IMR-90 (cell line): ENCODE data around the gene SERPINB2. TPM values are rescaled to one million over a fixed set of nuclear protein-coding genes. Genes with fewer than 3 reads are reported as not detected.

ENCODE experiments used
- ATAC-seq: fragments of 200-7000 bp; cut with Tn5 transposase; 2 replicates; pipeline ENCODE4 v1.9.1; 2020; ENCODE audit warnings: low read depth, mild to moderate bottlenecking, moderate library complexity
- BruUV-seq: library from RNA; stranded (reverse); fragments of 400-500 nt; replicated peaks from 2 replicates; lab custom pipeline; 2021; lab: Mats Ljungman, UMichigan
- CTCF ChIA-PET: fragments of 300-600 bp; formaldehyde crosslinking; extraction: SDS; loops from one replicate; lab custom pipeline; 2021; ENCODE audit warnings: antibody characterized with exemption; lab: Yijun Ruan, JAX
- POLR2A ChIA-PET: fragments of 300-600 bp; sonication (Branson Sonifier 250); formaldehyde crosslinking; loops from one replicate; lab custom pipeline; 2022; ENCODE audit warnings: antibody characterized with exemption; ENCODE audit not compliant: unreplicated experiment; lab: Charles Lee
- DNase-seq: peaks from one replicate; pipeline ENCODE4 v3.0.0; 2013
- H2AFZ ChIP-seq: replicated peaks from 2 replicates; pipeline ENCODE3; 2013; ENCODE audit warnings: low read length, mild to moderate bottlenecking; ENCODE audit not compliant: poor library complexity
- H2AK5ac ChIP-seq: 2 replicates; pipeline ENCODE4 v1.6.1; 2013; ENCODE audit warnings: low read depth, low read length, inconsistent platforms
- H2AK9ac ChIP-seq: replicated peaks from 2 replicates; pipeline ENCODE3; 2013; ENCODE audit warnings: mild to moderate bottlenecking, low read depth, low read length, moderate library complexity; ENCODE audit not compliant: poor library complexity
- H2BK120ac ChIP-seq: 2 replicates; pipeline ENCODE4 v1.6.1; 2013; ENCODE audit warnings: low read depth, low read length, inconsistent platforms
- H2BK15ac ChIP-seq: 3 replicates; pipeline ENCODE4 v1.6.1; 2013; ENCODE audit warnings: low read depth, low read length, inconsistent platforms
- H2BK20ac ChIP-seq: 2 replicates; pipeline ENCODE4 v1.6.1; 2013; ENCODE audit warnings: low read depth, mild to moderate bottlenecking, inconsistent platforms, low read length, moderate library complexity
- H2BK5ac ChIP-seq: 2 replicates; pipeline ENCODE4 v1.6.1; 2013; ENCODE audit warnings: mild to moderate bottlenecking, low read depth, low read length, inconsistent platforms; ENCODE audit not compliant: poor library complexity, severe bottlenecking
- H3K14ac ChIP-seq: replicated peaks from 2 replicates; pipeline ENCODE4 v1.6.1; 2013; ENCODE audit warnings: low read depth, low read length, inconsistent platforms
- H3K18ac ChIP-seq: 2 replicates; pipeline ENCODE4 v1.6.1; 2013; ENCODE audit warnings: low read depth, low read length, control low read depth
- H3K23ac ChIP-seq: 2 replicates; pipeline ENCODE4 v1.6.1; 2013; ENCODE audit warnings: low read depth, low read length, inconsistent platforms
- H3K27ac ChIP-seq: 2 replicates; pipeline ENCODE4 v1.5.1; 2013; ENCODE audit warnings: mild to moderate bottlenecking, control low read depth, low read length; ENCODE audit not compliant: insufficient read depth
- H3K27me3 ChIP-seq: 2 replicates; pipeline ENCODE4 v1.6.1; 2013; ENCODE audit warnings: low read length; ENCODE audit not compliant: control insufficient read depth, insufficient read depth
- H3K36me3 ChIP-seq: 2 replicates; pipeline ENCODE4 v1.6.1; 2013; ENCODE audit warnings: low read length, mixed read lengths; ENCODE audit not compliant: control insufficient read depth, insufficient read depth
- H3K4ac ChIP-seq: 2 replicates; pipeline ENCODE4 v1.6.1; 2013; ENCODE audit warnings: low read depth, low read length, inconsistent platforms
- H3K4me1 ChIP-seq: 2 replicates; pipeline ENCODE4 v1.6.1; 2013; ENCODE audit warnings: low read length, mixed read lengths; ENCODE audit not compliant: control insufficient read depth, insufficient read depth
- H3K4me2 ChIP-seq: 2 replicates; pipeline ENCODE4 v1.6.1; 2013; ENCODE audit warnings: low read depth, mild to moderate bottlenecking, control low read depth, low read length, moderate library complexity
- H3K4me3 ChIP-seq: 2 replicates; pipeline ENCODE4 v1.5.1; 2013; ENCODE audit warnings: low read depth, mild to moderate bottlenecking, control low read depth, low read length, moderate library complexity; ENCODE audit not compliant: insufficient read depth
- H3K56ac ChIP-seq: 2 replicates; pipeline ENCODE4 v1.6.1; 2013; ENCODE audit warnings: low read length, inconsistent platforms; ENCODE audit not compliant: insufficient read depth; ENCODE audit errors: extremely low read depth
- H3K79me1 ChIP-seq, 2 experiments: 2 replicates each; pipeline ENCODE4 v1.6.1; 2013; ENCODE audit warnings: low read length in 2 of 2, inconsistent platforms in 1 of 2, low read depth in 1 of 2
- H3K9ac ChIP-seq: 2 replicates; pipeline ENCODE4 v1.6.1; 2013; ENCODE audit warnings: low read depth, low read length, control low read depth
- H3K9me1 ChIP-seq: 2 replicates; pipeline ENCODE4 v1.6.1; 2013; ENCODE audit warnings: low read length, inconsistent platforms; ENCODE audit not compliant: insufficient read depth
- H3K9me3 ChIP-seq: 2 replicates; pipeline ENCODE4 v1.6.1; 2013; ENCODE audit warnings: low read length; ENCODE audit not compliant: control insufficient read depth, insufficient read depth
- H4K20me1 ChIP-seq: 2 replicates; pipeline ENCODE4 v1.6.1; 2013; ENCODE audit warnings: low read length, inconsistent platforms; ENCODE audit not compliant: insufficient read depth
- H4K5ac ChIP-seq: 2 replicates; pipeline ENCODE4 v1.6.1; 2013; ENCODE audit warnings: mild to moderate bottlenecking, low read depth, low read length, control low read depth
- H4K8ac ChIP-seq, 2 experiments: 2 replicates each; pipeline ENCODE4 v1.6.1; 2013; ENCODE audit warnings: low read depth in 2 of 2, low read length in 2 of 2, control low read depth in 1 of 2, inconsistent platforms in 1 of 2
- H4K91ac ChIP-seq: 2 replicates; pipeline ENCODE4 v1.6.1; 2013; ENCODE audit warnings: low read depth, low read length, inconsistent platforms; ENCODE audit not compliant: insufficient read depth
- BHLHE40 ChIP-seq: fragments of 150-350 bp; IDR thresholded peaks from 2 replicates; pipeline ENCODE4 v1.6.1; 2016; ENCODE audit warnings: mild to moderate bottlenecking, low read depth, low read length
- WGBS, 2 experiments: methylation state at CpG; one replicate each; pipeline versions ENCODE4 v1.1.5 to v1.1.7; 2013; ENCODE audit warnings: missing lambda C conversion rate in 2 of 2; ENCODE audit not compliant: insufficient read length in 1 of 2; ENCODE audit errors: extremely low coverage in 2 of 2; 5-methylcytosine and 5-hydroxymethylcytosine counted together
- dilution Hi-C: fragments of 300-500 bp; cut with HindIII; formaldehyde crosslinking; loops from one replicate; pipeline ENCODE4 v1.14.3; 2018; ENCODE audit warnings: low sequenced_read_pairs; ENCODE audit not compliant: unreplicated experiment
- in situ Hi-C: fragments of 300-500 bp; cut with MboI; formaldehyde crosslinking; loops from 3 replicates; pipeline ENCODE4 v1.14.3; 2019; ENCODE audit warnings: low sequenced_read_pairs, inconsistent platforms, mixed read lengths
- intact Hi-C: fragments of 100-400 bp; cut with micrococcal nuclease; formaldehyde crosslinking; loops from 2 replicates; pipeline ENCODE4 v1.10.0; 2022
- polyA plus RNA-seq, 3 experiments: library from polyadenylated mRNA; depleted of rRNA; stranded (reverse); fragments of >200 nt; gene quantifications; 2 replicates each; pipeline ENCODE4 v1.2.3, GENCODE V29; 2012; ENCODE audit warnings: low replicate concordance in 1 of 3
- total RNA-seq: library from RNA; depleted of rRNA; stranded (reverse); fragments of >200 nt; gene quantifications from 2 replicates; pipeline ENCODE4 v1.2.3, GENCODE V29; 2012; rRNA removed
- TF ChIP-seq, protein P1 (sequence below): fragments of 150-350 bp; IDR thresholded peaks from 2 replicates; pipeline ENCODE4 v1.6.1; 2016; ENCODE audit warnings: low read depth, mild to moderate bottlenecking, low read length, moderate library complexity, borderline replicate concordance
- TF ChIP-seq, protein P2 (sequence below): conservative IDR thresholded peaks from 2 replicates; pipeline ENCODE4 v1.5.1; 2012; ENCODE audit warnings: mild to moderate bottlenecking, low read depth, low read length, improper control_type of control experiment

The SERPINB2 gene
- total and polyA plus RNA-seq, 2 of the 4 experiments (the other 2 are of a cell fraction), result 32.1 to 43.0 TPM

DNA sequence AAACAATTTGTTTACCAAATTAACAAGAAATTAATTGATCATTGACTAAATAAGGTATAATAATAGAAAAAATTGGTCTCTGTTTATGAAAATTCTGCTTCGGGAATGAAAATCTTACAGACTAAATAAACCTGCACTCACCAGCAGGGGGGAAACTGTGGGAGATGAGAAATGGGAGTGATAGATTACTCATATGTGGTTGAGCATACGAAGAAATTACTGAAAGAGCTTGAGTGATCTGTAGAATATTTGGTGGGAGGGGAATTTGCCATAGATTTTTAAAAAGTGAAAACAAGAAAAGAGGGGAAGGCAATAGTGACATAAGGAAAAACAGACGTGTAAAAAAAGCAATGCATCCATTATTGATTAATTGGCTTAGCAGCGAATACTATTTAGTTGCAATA lies 63.8 kb downstream of the SERPINB2 start:
- intact Hi-C loops (no loop called here), in situ Hi-C loops (no loop called here), dilution Hi-C loops (no loop called here)
- Histone ChIP-seq H3K27ac (no peak overlapping the region), H3K56ac (no peak overlapping the region), H4K5ac (no peak overlapping the region), H2AFZ (no peak overlapping the region), H2BK15ac (no peak overlapping the region), H3K79me1 (no peaks in the 10 kb centered on the region), H4K20me1 (no peaks in the 10 kb centered on the region), H3K9ac (no peak overlapping the region), H3K18ac (no peak overlapping the region), H3K9me1 (no peaks in the 10 kb centered on the region), H3K27me3 (peaks cover 10% of the 10 kb centered on the region), H3K9me3 (no peaks in the 10 kb centered on the region), H3K36me3 (no peaks in the 10 kb centered on the region), H3K4me1 (no peaks in the 10 kb centered on the region), H3K4me3 (no peak overlapping the region), H2BK20ac (no peak overlapping the region), H3K4ac (no peak overlapping the region), H3K14ac (no peak overlapping the region), H2BK5ac (no peak overlapping the region), H4K91ac (no peak overlapping the region), H2AK9ac (no peak overlapping the region), H4K8ac (no peak overlapping the region), H3K23ac (no peak overlapping the region), H3K4me2 (no peak overlapping the region), H2AK5ac (no peak overlapping the region), H2BK120ac (no peak overlapping the region)
- WGBS, 2 experiments, result 0% methylated on average over 1 of the region's 4 CpGs; no CpG with 5 or more reads in 1 of the 2 experiments
- TF ChIP-seq, protein P1, sequence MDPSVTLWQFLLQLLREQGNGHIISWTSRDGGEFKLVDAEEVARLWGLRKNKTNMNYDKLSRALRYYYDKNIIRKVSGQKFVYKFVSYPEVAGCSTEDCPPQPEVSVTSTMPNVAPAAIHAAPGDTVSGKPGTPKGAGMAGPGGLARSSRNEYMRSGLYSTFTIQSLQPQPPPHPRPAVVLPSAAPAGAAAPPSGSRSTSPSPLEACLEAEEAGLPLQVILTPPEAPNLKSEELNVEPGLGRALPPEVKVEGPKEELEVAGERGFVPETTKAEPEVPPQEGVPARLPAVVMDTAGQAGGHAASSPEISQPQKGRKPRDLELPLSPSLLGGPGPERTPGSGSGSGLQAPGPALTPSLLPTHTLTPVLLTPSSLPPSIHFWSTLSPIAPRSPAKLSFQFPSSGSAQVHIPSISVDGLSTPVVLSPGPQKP, result no peak
- TF ChIP-seq BHLHE40, result no peak
- TF ChIP-seq, protein P2, sequence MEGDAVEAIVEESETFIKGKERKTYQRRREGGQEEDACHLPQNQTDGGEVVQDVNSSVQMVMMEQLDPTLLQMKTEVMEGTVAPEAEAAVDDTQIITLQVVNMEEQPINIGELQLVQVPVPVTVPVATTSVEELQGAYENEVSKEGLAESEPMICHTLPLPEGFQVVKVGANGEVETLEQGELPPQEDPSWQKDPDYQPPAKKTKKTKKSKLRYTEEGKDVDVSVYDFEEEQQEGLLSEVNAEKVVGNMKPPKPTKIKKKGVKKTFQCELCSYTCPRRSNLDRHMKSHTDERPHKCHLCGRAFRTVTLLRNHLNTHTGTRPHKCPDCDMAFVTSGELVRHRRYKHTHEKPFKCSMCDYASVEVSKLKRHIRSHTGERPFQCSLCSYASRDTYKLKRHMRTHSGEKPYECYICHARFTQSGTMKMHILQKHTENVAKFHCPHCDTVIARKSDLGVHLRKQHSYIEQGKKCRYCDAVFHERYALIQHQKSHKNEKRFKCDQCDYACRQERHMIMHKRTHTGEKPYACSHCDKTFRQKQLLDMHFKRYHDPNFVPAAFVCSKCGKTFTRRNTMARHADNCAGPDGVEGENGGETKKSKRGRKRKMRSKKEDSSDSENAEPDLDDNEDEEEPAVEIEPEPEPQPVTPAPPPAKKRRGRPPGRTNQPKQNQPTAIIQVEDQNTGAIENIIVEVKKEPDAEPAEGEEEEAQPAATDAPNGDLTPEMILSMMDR, result peak; percentile 27; the same call in 1 of the 2 replicates
- ChIA-PET POLR2A (interaction anchor here (1.0 kb wide), 1 partner anchor 19 kb away, joined by 3 read pairs; no protein-coding TSS in a partner anchor), CTCF (no interaction called here)
- DNase-seq (peak; percentile 34), ATAC-seq (no peak)
- no TSS peak for BruUV-seq

Other genes with a start within 250 kb of the SERPINB2 start
- not detected in 2 replicates for gene SERPINB4, start 243.4 kb upstream of the SERPINB2 start, total RNA-seq
- gene SERPINB4, start 243.4 kb upstream of the SERPINB2 start, polyA plus RNA-seq (2012; rRNA removed), result not detected in 2 replicates
- not detected in 2 replicates for gene SERPINB3, start 225.8 kb upstream of the SERPINB2 start, total RNA-seq
- gene SERPINB3, start 225.8 kb upstream of the SERPINB2 start, polyA plus RNA-seq (2012; rRNA removed), result not detected in 2 replicates
- gene SERPINB11, start 184.7 kb upstream of the SERPINB2 start, total RNA-seq, result 0.18 TPM in 1 of 2 replicates, not detected in the other
- gene SERPINB11, start 184.7 kb upstream of the SERPINB2 start, polyA plus RNA-seq (2012; rRNA removed), result 0.12 TPM in 1 of 2 replicates, not detected in the other
- 100 and 120 TPM in 2 replicates for gene SERPINB7, start 112.3 kb upstream of the SERPINB2 start, total RNA-seq
- gene SERPINB7, start 112.3 kb upstream of the SERPINB2 start, polyA plus RNA-seq (2012; rRNA removed), result 76.5 and 79.9 TPM in 2 replicates
- not detected in 2 replicates for gene SERPINB10, start 20.3 kb downstream of the SERPINB2 start, total RNA-seq
- not detected in 2 replicates for gene SERPINB10, start 20.3 kb downstream of the SERPINB2 start, polyA plus RNA-seq (2012; rRNA removed)
- gene HMSD, start 61.6 kb downstream of the SERPINB2 start, total RNA-seq, result 0.28 and 0.36 TPM in 2 replicates
- gene HMSD, start 61.6 kb downstream of the SERPINB2 start, polyA plus RNA-seq (2012; rRNA removed), result 0.17 and 0.19 TPM in 2 replicates
- 14.3 and 18.3 TPM in 2 replicates for gene SERPINB8, start 82.4 kb downstream of the SERPINB2 start, total RNA-seq
- gene SERPINB8, start 82.4 kb downstream of the SERPINB2 start, polyA plus RNA-seq (2012; rRNA removed), result 14.8 and 16.7 TPM in 2 replicates